Body of pancreas (tissue), 4 donors: ENCODE results near the gene SENP2.

Source experiments
- CTCF ChIP-seq, 7 experiments: fragments of 450-650 bp in 4 of 7; fragments of 200-600 bp in 3 of 7; sonication (generic) in 3 of 7; IDR thresholded peaks; one replicate each; pipeline ENCODE4 v1.5.1; 2016 to 2019; ENCODE audit warnings: antibody characterized with exemption in 7 of 7
- POLR2A ChIP-seq, 3 donors: fragments of 450-650 bp; IDR thresholded peaks; one replicate each; pipeline ENCODE4 v1.6.1; 2016; ENCODE audit warnings: antibody characterized with exemption in 3 of 3, mild to moderate bottlenecking in 2 of 3

GRCh38 chr3:185655426-185656320 lies 69.6 kb downstream of the SENP2 start:
- TF ChIP-seq CTCF (IDR thresholded peaks at IDR 0.05) (no peak), POLR2A (IDR thresholded peaks at IDR 0.05) (no peak)
